ENCODE results near the gene WDR46. TPM values are rescaled to one million over a fixed set of nuclear protein-coding genes. Genes with fewer than 3 reads are reported as not detected.
"Not testable (repeated sequence)": the region's sequence is repeated elsewhere in the genome, so short reads cannot be mapped to it uniquely, and the experiment has no call there.

The WDR46 gene
- polyA plus RNA-seq, 1 donor from 2014 or later = 62.5 TPM

DNA sequence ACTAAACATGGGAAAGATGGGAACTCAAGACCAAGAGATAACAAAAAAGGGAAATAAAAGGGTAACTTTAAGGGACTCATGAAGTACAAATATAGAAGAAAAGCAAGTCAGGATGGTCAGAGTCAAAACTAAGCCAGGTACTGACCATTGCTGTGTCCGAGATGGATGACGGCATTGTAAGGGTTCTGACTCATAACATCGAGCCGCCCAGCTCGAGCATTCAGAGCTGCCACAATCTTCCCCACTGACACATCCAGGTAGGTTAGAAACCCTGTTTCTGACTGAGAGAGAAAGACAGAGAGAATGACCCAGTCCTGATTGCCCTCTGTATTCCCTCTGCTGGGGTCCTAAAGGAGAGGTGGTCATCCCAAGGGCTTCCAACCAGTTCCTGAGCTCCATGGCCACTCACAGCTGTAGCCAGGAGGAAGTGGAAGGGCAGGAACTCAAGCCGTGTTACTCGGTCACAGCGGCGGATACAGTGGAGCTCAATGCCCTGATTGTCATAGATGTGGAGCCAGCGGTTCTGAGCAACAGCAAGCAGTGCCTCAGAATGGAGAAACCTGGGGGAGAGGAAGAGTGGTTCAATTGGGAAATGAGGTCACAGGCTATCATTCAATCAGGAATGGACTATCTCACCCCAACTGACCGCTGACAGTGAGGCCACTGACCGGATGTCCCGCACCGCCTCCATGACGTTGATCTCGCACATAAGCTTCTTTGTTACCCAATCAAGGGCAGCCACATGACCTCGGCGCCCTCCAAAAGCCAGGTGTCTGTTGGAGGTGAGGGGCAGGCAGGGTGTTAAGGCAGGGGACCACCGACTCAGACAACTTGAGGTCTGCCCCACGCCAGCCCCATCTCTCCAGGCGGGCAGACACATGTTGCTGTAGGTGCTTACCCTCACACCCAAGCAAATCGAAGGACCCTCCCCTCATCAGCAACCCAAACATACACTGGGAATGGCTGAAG is 1.8 kb downstream of the WDR46 start:
- H3K9me3 ChIP-seq (ENCODE audit: low read length) = no peaks in the 10 kb centered on the region
- no peak overlapping the region for H3K4me3 ChIP-seq (ENCODE audit: low read length)
- H3K27me3 ChIP-seq (ENCODE audit: insufficient read depth, low read depth, low read length) = no peaks in the 10 kb centered on the region
- H4K20me1 ChIP-seq (ENCODE audit: insufficient read depth) = no peaks in the 10 kb centered on the region
- no peaks in the 10 kb centered on the region for H3F3A ChIP-seq (ENCODE audit: insufficient read depth, low read length, poor library complexity, severe bottlenecking)
- no peak overlapping the region for H2AFZ ChIP-seq (ENCODE audit: low read depth, low read length)
- H3K9ac ChIP-seq (ENCODE audit: low read length) = no peak overlapping the region
- no peaks in the 10 kb centered on the region for H3K9me2 ChIP-seq (ENCODE audit: insufficient read depth, low read length)
- H3K27ac ChIP-seq (ENCODE audit: low read length) = no peak overlapping the region
- no peak overlapping the region for H3K4me2 ChIP-seq (ENCODE audit: low read length)
- peaks cover 11% of the 10 kb centered on the region for H3K79me2 ChIP-seq (replicated peaks; ENCODE audit: insufficient read depth, low read length)
- no peaks in the 10 kb centered on the region for H3K36me3 ChIP-seq (ENCODE audit: insufficient read depth, low read length)
- TF ChIP-seq REST (IDR thresholded peaks at IDR 0.05; ENCODE audit: borderline replicate concordance) (no peak), TAF1 (IDR thresholded peaks at IDR 0.05; ENCODE audit: low read depth) (no peak), POLR2AphosphoS5 (IDR thresholded peaks at IDR 0.05) (no peak), EZH2 (IDR thresholded peaks at IDR 0.05; ENCODE audit: borderline replicate concordance, insufficient read depth, low read length, poor library complexity, severe bottlenecking) (no peak), SMC3 (conservative IDR thresholded peaks at IDR 0.05; ENCODE audit: poor library complexity) (no peak), CTCF (IDR thresholded peaks at IDR 0.05; ENCODE audit: poor library complexity, severe bottlenecking) (no peak), EP300 (conservative IDR thresholded peaks at IDR 0.05; ENCODE audit: poor library complexity, severe bottlenecking) (no peak), MXI1 (conservative IDR thresholded peaks at IDR 0.05; ENCODE audit: poor library complexity, severe bottlenecking) (no peak), RAD21 (conservative IDR thresholded peaks at IDR 0.05) (no peak)

- H3K9ac ChIP-seq (ENCODE audit: low read length); H4K20me1 ChIP-seq (ENCODE audit: insufficient read depth); H3K4me2 ChIP-seq (ENCODE audit: low read length); H3K79me2 ChIP-seq (replicated peaks; ENCODE audit: insufficient read depth, low read length); H3K27ac ChIP-seq (ENCODE audit: low read length); H3K9me2 ChIP-seq (ENCODE audit: insufficient read depth, low read length); H3K9me3 ChIP-seq (ENCODE audit: low read length); H2AFZ ChIP-seq (ENCODE audit: low read depth, low read length); H3F3A ChIP-seq (ENCODE audit: insufficient read depth, low read length, poor library complexity, severe bottlenecking); H3K36me3 ChIP-seq (ENCODE audit: insufficient read depth, low read length); H3K27me3 ChIP-seq (ENCODE audit: insufficient read depth, low read depth, low read length); H3K4me3 ChIP-seq (ENCODE audit: low read length): not testable (repeated sequence)
Observed at GRCh38 chr6:33285214-33285613, 3.8 kb downstream of the WDR46 start.
